Body of pancreas (tissue), 4 donors: ENCODE measurements around the gene VTI1A.
"Not testable (repeated sequence)": the region's sequence is repeated elsewhere in the genome, so short reads cannot be mapped to it uniquely, and the experiment has no call there.

Experiments used
- CTCF ChIP-seq, 7 experiments: fragments of 450-650 bp in 4 of 7; fragments of 200-600 bp in 3 of 7; sonication (generic) in 3 of 7; IDR thresholded peaks; one replicate each; pipeline ENCODE4 v1.5.1; 2016 to 2019; ENCODE audit warnings: antibody characterized with exemption in 7 of 7
- POLR2A ChIP-seq, 3 donors: fragments of 450-650 bp; IDR thresholded peaks; one replicate each; pipeline ENCODE4 v1.6.1; 2016; ENCODE audit warnings: antibody characterized with exemption in 3 of 3, mild to moderate bottlenecking in 2 of 3

GRCh38 chr10:112499985-112500384 is 53.0 kb downstream of the VTI1A start:
- not testable (repeated sequence) for TF ChIP-seq CTCF, POLR2A (IDR thresholded peaks at IDR 0.05)
